ENCODE measurements around the gene DIO1.

Gene DIO1

DNA sequence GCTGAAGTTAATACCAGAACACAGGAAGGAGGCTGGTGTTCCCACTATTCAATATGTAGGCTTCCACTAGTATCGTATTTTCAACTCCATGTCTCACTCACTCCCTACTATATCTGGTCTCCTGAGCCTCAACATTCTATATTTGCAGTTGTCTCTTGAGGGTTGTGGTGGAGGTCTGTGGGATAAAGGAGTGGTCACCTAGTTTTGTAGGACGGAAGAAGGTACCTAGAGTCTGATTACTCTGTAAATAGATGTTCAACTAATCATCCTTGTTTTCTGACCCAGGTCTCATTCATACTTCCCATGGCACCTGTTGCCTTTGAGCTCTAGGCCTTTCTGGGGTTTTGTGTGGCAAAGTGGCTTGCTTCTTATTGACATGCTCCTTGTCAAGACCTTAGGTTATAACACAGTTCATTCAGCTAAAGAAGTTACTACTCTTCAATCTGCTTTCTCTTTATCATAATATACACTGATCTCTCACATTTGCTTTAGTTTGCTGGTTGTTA, 33.4 kb downstream of the DIO1 start:
- no peaks in the 10 kb centered on the region for H3K79me2 ChIP-seq (ENCODE audit: control insufficient read depth, low read length)
- H3K27me3 ChIP-seq (ENCODE audit: control insufficient read depth, low read length), result no peaks in the 10 kb centered on the region
- TF ChIP-seq EZH2phosphoT487 (IDR thresholded peaks at IDR 0.05; ENCODE audit: borderline replicate concordance, low read length), result no peak
- TF ChIP-seq, protein P1, sequence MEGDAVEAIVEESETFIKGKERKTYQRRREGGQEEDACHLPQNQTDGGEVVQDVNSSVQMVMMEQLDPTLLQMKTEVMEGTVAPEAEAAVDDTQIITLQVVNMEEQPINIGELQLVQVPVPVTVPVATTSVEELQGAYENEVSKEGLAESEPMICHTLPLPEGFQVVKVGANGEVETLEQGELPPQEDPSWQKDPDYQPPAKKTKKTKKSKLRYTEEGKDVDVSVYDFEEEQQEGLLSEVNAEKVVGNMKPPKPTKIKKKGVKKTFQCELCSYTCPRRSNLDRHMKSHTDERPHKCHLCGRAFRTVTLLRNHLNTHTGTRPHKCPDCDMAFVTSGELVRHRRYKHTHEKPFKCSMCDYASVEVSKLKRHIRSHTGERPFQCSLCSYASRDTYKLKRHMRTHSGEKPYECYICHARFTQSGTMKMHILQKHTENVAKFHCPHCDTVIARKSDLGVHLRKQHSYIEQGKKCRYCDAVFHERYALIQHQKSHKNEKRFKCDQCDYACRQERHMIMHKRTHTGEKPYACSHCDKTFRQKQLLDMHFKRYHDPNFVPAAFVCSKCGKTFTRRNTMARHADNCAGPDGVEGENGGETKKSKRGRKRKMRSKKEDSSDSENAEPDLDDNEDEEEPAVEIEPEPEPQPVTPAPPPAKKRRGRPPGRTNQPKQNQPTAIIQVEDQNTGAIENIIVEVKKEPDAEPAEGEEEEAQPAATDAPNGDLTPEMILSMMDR (IDR thresholded peaks at IDR 0.05; ENCODE audit: low read depth, low read length, poor library complexity, severe bottlenecking), result no peak
- H3K27ac ChIP-seq (ENCODE audit: low read depth, low read length), result no peak overlapping the region
- H3K9me2 ChIP-seq (replicated peaks; ENCODE audit: control insufficient read depth, low read length), result no peaks in the 10 kb centered on the region
- peaks cover 43% of the 10 kb centered on the region for H3K36me3 ChIP-seq (ENCODE audit: control insufficient read depth, low read length)
- no peak overlapping the region for H3K4me2 ChIP-seq (ENCODE audit: low read length)
- H3F3A ChIP-seq (ENCODE audit: control insufficient read depth, insufficient read depth), result peaks cover 5% of the 10 kb centered on the region
- H3K9me3 ChIP-seq (ENCODE audit: control insufficient read depth, insufficient read depth, low read length), result no peaks in the 10 kb centered on the region
- no peaks in the 10 kb centered on the region for H4K20me1 ChIP-seq (ENCODE audit: control insufficient read depth, insufficient read depth, low read depth, low read length)
- no peak overlapping the region for H3K4me3 ChIP-seq (ENCODE audit: low read length)
- H3K4me1 ChIP-seq (ENCODE audit: control insufficient read depth, low read length), result no peaks in the 10 kb centered on the region

DNA sequence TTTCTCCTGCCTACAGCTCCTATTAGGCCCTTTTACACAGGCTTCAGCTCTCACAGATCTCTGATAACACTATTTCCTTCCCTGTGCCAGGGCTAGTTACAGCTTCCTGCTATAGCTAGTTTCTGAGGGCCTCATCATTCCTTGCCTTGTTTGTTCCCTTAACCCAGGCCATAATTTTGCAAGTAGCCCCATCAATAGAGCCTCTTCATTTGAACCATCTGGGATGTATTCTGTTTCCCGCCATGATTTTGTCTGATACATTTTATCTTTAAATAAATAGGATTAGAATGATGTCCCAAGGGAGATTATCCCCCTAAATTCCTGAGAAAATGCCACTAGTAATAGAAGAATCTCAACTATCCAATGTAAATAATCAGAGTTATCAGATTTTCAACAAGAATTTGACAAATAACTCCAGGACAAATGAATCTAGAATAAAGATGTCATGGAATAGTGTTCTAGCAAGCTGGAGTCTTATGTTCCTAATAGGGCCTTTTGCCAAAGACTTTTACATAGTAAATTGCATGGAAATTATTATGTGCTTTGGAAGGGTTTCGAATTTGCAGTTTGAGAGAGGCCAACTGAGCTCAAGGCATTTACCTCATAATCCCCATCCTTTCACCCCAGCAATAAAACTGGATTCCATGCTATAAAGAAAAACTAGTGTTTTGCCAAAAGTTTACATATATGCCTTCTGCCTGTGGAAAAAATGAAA, 35.4 kb downstream of the DIO1 start:
- Histone ChIP-seq H3K27me3 (ENCODE audit: control insufficient read depth, low read length) (no peaks in the 10 kb centered on the region), H4K20me1 (ENCODE audit: control insufficient read depth, insufficient read depth, low read depth, low read length) (no peaks in the 10 kb centered on the region), H3K4me1 (ENCODE audit: control insufficient read depth, low read length) (no peaks in the 10 kb centered on the region), H3K27ac (ENCODE audit: low read depth, low read length) (no peak overlapping the region), H3K4me2 (ENCODE audit: low read length) (no peak overlapping the region), H3K79me2 (ENCODE audit: control insufficient read depth, low read length) (no peaks in the 10 kb centered on the region), H3K9me3 (ENCODE audit: control insufficient read depth, insufficient read depth, low read length) (peaks cover under 1% of the 10 kb centered on the region; the same call in 1 of the 2 replicates), H3K36me3 (ENCODE audit: control insufficient read depth, low read length) (peaks cover 31% of the 10 kb centered on the region), H3F3A (ENCODE audit: control insufficient read depth, insufficient read depth) (no peaks in the 10 kb centered on the region; the same call in 1 of the 2 replicates), H3K9me2 (replicated peaks; ENCODE audit: control insufficient read depth, low read length) (no peaks in the 10 kb centered on the region), H3K4me3 (ENCODE audit: low read length) (no peak overlapping the region)
- TF ChIP-seq, protein P1 (IDR thresholded peaks at IDR 0.05; ENCODE audit: low read depth, low read length, poor library complexity, severe bottlenecking), result no peak
- TF ChIP-seq EZH2phosphoT487 (IDR thresholded peaks at IDR 0.05; ENCODE audit: borderline replicate concordance, low read length), result no peak

DNA sequence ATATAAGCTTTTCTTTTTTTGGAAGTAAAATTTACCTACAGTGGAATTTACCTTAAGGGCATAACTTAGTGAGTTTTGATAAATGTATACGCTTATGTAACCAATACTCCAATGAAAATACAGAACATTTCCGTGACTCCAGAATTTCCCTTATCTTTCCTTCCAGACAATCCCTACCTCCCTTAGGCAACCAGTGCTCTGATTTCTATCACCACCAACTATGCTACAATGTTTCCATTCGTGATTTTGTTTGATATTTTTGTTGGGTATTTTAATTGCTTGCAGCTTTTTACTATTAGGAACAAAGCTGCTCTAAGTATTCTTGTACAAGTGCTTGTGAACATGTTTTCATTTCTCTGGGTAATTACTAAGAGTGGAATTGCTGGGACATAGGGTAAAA, 36.9 kb downstream of the DIO1 start:
- H3K9me3 ChIP-seq (ENCODE audit: control insufficient read depth, insufficient read depth, low read length), result peaks cover 9% of the 10 kb centered on the region
- no peak overlapping the region for H3K4me2 ChIP-seq (ENCODE audit: low read length)
- no peaks in the 10 kb centered on the region for H3K9me2 ChIP-seq (replicated peaks; ENCODE audit: control insufficient read depth, low read length)
- no peak overlapping the region for H3K4me3 ChIP-seq (ENCODE audit: low read length)
- TF ChIP-seq EZH2phosphoT487 (IDR thresholded peaks at IDR 0.05; ENCODE audit: borderline replicate concordance, low read length), result no peak
- TF ChIP-seq, protein P1 (IDR thresholded peaks at IDR 0.05; ENCODE audit: low read depth, low read length, poor library complexity, severe bottlenecking), result no peak
- no peaks in the 10 kb centered on the region for H4K20me1 ChIP-seq (ENCODE audit: control insufficient read depth, insufficient read depth, low read depth, low read length)
- no peaks in the 10 kb centered on the region; the same call in 1 of the 2 replicates for H3K79me2 ChIP-seq (ENCODE audit: control insufficient read depth, low read length)
- no peak overlapping the region for H3K27ac ChIP-seq (ENCODE audit: low read depth, low read length)
- no peaks in the 10 kb centered on the region for H3F3A ChIP-seq (ENCODE audit: control insufficient read depth, insufficient read depth)
- H3K27me3 ChIP-seq (ENCODE audit: control insufficient read depth, low read length), result no peaks in the 10 kb centered on the region
- peaks cover 43% of the 10 kb centered on the region for H3K36me3 ChIP-seq (ENCODE audit: control insufficient read depth, low read length)
- H3K4me1 ChIP-seq (ENCODE audit: control insufficient read depth, low read length), result no peaks in the 10 kb centered on the region

Data from DOHH2 (cell line).